Progenitor cell of endocrine pancreas (in vitro differentiated cells): ENCODE results near the gene UCP3. TPM values are rescaled to one million over a fixed set of nuclear protein-coding genes. Genes with fewer than 3 reads are reported as not detected.

Experiments used
- DNase-seq: peaks from one replicate; pipeline ENCODE4 v3.0.0; 2021; ENCODE audit warnings: low spot score; ENCODE audit not compliant: unreplicated experiment
- H3K27ac Mint-ChIP-seq: 2 replicates; pipeline ENCODE4 v1.8.0; 2021; ENCODE audit warnings: mild to moderate bottlenecking, moderate library complexity, mixed read lengths
- H3K27me3 Mint-ChIP-seq: 2 replicates; pipeline ENCODE4 v1.8.0; 2021; ENCODE audit warnings: mixed read lengths
- H3K36me3 Mint-ChIP-seq: 2 replicates; pipeline ENCODE4 v1.8.0; 2022; ENCODE audit warnings: mixed read lengths; ENCODE audit not compliant: insufficient read depth
- H3K4me1 Mint-ChIP-seq: 2 replicates; pipeline ENCODE4 v1.8.0; 2021; ENCODE audit warnings: low read depth, mixed read lengths
- H3K4me3 Mint-ChIP-seq: 2 replicates; pipeline ENCODE4 v1.8.0; 2021; ENCODE audit warnings: low read depth, mild to moderate bottlenecking, moderate library complexity, mixed read lengths
- H3K9me3 Mint-ChIP-seq: 2 replicates; pipeline ENCODE4 v1.8.0; 2021; ENCODE audit warnings: low read depth, mixed read lengths
- total RNA-seq: library from RNA; stranded (reverse); gene quantifications from 2 replicates; pipeline ENCODE4 v1.2.1, GENCODE V29; 2021
- TF ChIP-seq, protein P1 (sequence below): fragments of 200-600 bp; sonication (generic); IDR thresholded peaks from one replicate; pipeline ENCODE4 v1.5.0; 2021; ENCODE audit warnings: antibody characterized with exemption, mild to moderate bottlenecking; ENCODE audit not compliant: unreplicated experiment

UCP3 gene
- total RNA-seq, 1 donor from 2014 or later, result 4.3 TPM

- peaks cover 5% of the 10 kb centered on the region for H3K36me3 Mint-ChIP-seq
- TF ChIP-seq, protein P1, sequence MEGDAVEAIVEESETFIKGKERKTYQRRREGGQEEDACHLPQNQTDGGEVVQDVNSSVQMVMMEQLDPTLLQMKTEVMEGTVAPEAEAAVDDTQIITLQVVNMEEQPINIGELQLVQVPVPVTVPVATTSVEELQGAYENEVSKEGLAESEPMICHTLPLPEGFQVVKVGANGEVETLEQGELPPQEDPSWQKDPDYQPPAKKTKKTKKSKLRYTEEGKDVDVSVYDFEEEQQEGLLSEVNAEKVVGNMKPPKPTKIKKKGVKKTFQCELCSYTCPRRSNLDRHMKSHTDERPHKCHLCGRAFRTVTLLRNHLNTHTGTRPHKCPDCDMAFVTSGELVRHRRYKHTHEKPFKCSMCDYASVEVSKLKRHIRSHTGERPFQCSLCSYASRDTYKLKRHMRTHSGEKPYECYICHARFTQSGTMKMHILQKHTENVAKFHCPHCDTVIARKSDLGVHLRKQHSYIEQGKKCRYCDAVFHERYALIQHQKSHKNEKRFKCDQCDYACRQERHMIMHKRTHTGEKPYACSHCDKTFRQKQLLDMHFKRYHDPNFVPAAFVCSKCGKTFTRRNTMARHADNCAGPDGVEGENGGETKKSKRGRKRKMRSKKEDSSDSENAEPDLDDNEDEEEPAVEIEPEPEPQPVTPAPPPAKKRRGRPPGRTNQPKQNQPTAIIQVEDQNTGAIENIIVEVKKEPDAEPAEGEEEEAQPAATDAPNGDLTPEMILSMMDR, result no peak
- peaks cover 31% of the 10 kb centered on the region for H3K4me1 Mint-ChIP-seq
- no peaks in the 10 kb centered on the region for H3K27me3 Mint-ChIP-seq
- peak; percentile 76 for DNase-seq
- H3K4me3 Mint-ChIP-seq, result peak overlapping the region; percentile 87
- peak overlapping the region; percentile 97 for H3K27ac Mint-ChIP-seq
- no peaks in the 10 kb centered on the region for H3K9me3 Mint-ChIP-seq
Measured at GRCh38 chr11:73982990-73983740, 25.7 kb downstream of the UCP3 start.

DNA sequence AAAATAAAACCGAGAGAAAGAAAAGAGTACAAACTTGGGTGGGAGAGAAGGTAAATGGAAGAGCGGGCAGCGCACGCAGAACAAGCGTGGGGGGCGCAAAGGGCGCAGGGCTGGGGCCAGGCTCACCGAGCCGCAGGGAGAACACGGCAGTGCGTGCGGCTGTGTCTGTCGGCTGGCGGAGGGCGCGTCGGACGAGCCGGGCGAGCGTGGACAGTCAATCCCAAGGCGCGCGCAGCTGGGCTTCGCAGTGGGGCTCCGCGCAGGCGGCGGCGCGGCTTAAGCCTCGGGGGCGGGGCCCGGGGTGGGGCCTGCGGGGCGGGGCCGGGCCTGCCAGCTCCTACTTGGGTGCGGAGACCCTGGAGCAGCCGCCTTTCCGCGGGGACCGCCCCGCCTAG, 26.3 kb downstream of the UCP3 start, which contains the start of gene UCP2:
TSS of gene UCP2 (minus strand) at position 249 of the 395 bp plus-strand sequence. CDS start 4,465 bp downstream, outside the sequence.
- Mint-ChIP-seq H3K4me3 (peak within 1 kb of the TSS; percentile 87), H3K4me1 (peaks cover 31% of the 10 kb centered on the region), H3K27me3 (no peaks in the 10 kb centered on the region), H3K36me3 (peaks cover 5% of the 10 kb centered on the region), H3K27ac (peak within 1 kb of the TSS; percentile 97), H3K9me3 (no peaks in the 10 kb centered on the region)
- peak; percentile 64 for DNase-seq
- TF ChIP-seq, protein P1, result no peak

DNA sequence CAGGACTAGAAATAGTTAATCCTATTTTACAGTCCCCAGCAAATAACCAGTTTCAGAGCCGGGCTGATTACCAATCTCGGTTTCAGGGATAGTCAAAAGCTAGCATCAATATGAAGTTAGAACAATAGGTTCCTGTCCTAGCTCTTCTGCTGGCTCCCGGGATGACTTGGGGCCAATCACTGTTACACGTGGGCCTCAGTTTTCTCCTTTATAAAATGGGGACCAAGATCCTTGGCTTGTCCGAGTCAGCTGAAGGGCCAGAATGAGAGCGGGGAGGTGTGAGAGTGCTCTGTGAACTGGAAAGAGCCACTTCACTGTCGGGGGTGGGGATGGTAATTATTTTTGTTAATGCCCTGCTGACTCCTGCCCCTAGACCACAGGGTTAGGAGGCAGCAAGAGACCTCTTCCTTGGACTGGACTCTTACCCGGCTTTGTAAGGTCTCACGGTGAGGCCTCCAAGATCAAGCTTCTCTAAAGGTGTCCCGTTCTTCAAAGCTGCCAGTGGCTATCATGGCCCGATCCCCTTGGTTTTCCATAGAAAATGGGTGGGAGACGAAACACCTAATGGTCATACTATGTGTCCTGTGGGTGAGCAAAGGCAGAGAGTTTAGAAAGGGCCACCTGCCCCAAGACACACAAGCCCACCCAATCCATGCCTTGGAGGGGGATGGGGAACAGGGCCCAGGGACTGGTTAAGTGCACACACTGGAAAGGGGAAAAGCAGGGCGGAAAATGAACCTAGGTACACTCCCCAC, 27.7 kb downstream of the UCP3 start:
- Mint-ChIP-seq H3K36me3 (peaks cover 12% of the 10 kb centered on the region), H3K27ac (peak overlapping the region; percentile 89), H3K4me1 (peaks cover 31% of the 10 kb centered on the region), H3K4me3 (peak overlapping the region; percentile 87), H3K9me3 (no peaks in the 10 kb centered on the region), H3K27me3 (no peaks in the 10 kb centered on the region)
- DNase-seq, result no peak
- TF ChIP-seq, protein P1, result no peak

DNA sequence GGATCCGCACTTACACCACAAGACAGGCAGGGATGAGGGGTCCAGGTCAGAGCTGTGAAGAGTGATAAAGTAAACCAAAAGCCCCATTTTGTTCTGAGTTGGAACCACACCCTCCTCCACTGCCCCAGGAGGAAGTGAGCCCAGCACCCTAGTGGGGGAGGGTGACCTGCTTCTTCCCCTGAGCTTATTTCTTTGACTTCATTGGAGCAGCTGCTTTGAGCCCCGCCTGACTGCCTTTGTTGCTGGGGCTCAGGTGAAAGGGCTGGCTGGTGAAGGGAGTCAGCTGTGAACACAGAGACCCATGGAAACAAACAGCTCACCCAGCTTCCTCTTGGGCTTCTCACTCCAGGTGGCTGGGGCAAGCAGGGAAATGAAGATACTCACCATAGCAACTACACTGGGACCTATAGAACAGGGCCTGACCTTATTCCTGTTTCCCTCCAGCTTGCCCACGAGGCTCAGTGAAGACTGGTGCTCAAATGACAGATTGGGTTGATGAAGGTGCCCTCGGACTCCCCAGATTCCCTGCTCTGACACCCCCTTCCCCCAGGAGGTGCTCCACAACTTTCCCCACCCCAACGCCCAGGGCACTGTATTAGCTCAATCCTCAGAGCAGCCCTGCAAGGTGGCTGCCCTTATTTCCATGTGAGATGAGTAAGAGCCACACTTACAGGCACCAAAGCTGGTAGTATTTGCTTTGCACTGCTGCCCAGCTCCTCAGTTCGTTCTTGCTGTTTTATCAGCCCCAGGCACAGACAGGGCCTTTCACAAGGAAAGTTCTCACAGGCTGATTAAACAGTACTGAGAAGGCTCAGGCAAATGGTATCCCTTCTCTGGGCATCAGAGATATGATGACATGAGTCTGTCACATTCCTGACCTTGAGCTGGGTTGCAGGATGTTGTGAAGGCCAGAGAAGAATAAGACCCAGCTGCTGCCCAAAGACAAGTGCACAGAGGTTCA, 28.6 kb downstream of the UCP3 start:
- Mint-ChIP-seq H3K27me3 (no peaks in the 10 kb centered on the region), H3K27ac (peak overlapping the region; percentile 94), H3K4me1 (peaks cover 31% of the 10 kb centered on the region), H3K36me3 (peaks cover 16% of the 10 kb centered on the region), H3K9me3 (no peaks in the 10 kb centered on the region), H3K4me3 (peak overlapping the region; percentile 87)
- TF ChIP-seq, protein P1, result no peak
- peak; percentile 39 for DNase-seq
